GM23338 (cell line): ENCODE measurements around the gene AGPAT4.

Experiments used
- CREB1 ChIP-seq: fragments of 250-450 bp; sonication (Bioruptor Pico); IDR thresholded peaks from 2 replicates; pipeline ENCODE4 v1.5.0; 2020; ENCODE audit warnings: low read depth, mild to moderate bottlenecking, moderate library complexity
- CTCF ChIP-seq, 2 experiments: fragments of 200-600 bp in 1 of 2; sonication (generic) in 1 of 2; conservative IDR thresholded peaks; 2 replicates each; pipeline versions ENCODE4 v1.5.1 to v1.6.1; 2016 to 2017; ENCODE audit warnings: antibody characterized with exemption in 2 of 2, low read depth in 2 of 2, mild to moderate bottlenecking in 2 of 2, moderate library complexity in 1 of 2
- ETS1 ChIP-seq: IDR thresholded peaks from 2 replicates; pipeline ENCODE4 v1.6.1; 2016; ENCODE audit warnings: antibody characterized with exemption
- EZH2 ChIP-seq: fragments of 200-600 bp; sonication (generic); IDR thresholded peaks from one replicate; pipeline ENCODE4 v1.8.0; 2017; ENCODE audit warnings: antibody characterized with exemption, mild to moderate bottlenecking, low read depth; ENCODE audit not compliant: unreplicated experiment
- EZH2phosphoT487 ChIP-seq: fragments of 200-600 bp; sonication (generic); IDR thresholded peaks from one replicate; pipeline ENCODE4 v1.8.1; 2018; ENCODE audit warnings: antibody characterized with exemption; ENCODE audit not compliant: unreplicated experiment
- JUNB ChIP-seq: IDR thresholded peaks from one replicate; pipeline ENCODE4 v1.6.1; 2016; ENCODE audit warnings: antibody characterized with exemption; ENCODE audit not compliant: unreplicated experiment
- POLR2AphosphoS5 ChIP-seq: IDR thresholded peaks from 2 replicates; pipeline ENCODE4 v1.6.1; 2016; ENCODE audit warnings: antibody characterized with exemption, low read depth
- REST ChIP-seq: IDR thresholded peaks from one replicate; pipeline ENCODE4 v1.6.1; 2018; ENCODE audit warnings: antibody characterized with exemption; ENCODE audit not compliant: unreplicated experiment
- STAT1 ChIP-seq: IDR thresholded peaks from one replicate; pipeline ENCODE4 v1.6.1; 2016; ENCODE audit warnings: antibody characterized with exemption; ENCODE audit not compliant: unreplicated experiment
- ZNF114 ChIP-seq: fragments of 250-450 bp; sonication (Bioruptor Pico); IDR thresholded peaks from 2 replicates; pipeline ENCODE4 v1.5.0; 2020; ENCODE audit warnings: mild to moderate bottlenecking, moderate library complexity
- ZNF331 ChIP-seq: fragments of 250-450 bp; sonication (Bioruptor Pico); IDR thresholded peaks from 2 replicates; pipeline ENCODE4 v1.5.0; 2020; ENCODE audit warnings: low read depth, mild to moderate bottlenecking, moderate library complexity

GRCh38 chr6:161134550-161135298, 139.1 kb downstream of the AGPAT4 start:
- TF ChIP-seq CTCF (conservative IDR thresholded peaks at IDR 0.05; ENCODE audit: low read depth in 2 of 2) (no peak), POLR2AphosphoS5 (0 out of 2 replicates have a peak, but pooled peaks have one; percentile 21), REST (no peak), EZH2 (no peak), ETS1 (no peak), JUNB (no peak), STAT1 (no peak), EZH2phosphoT487 (no peak), CREB1 (CRISPR knock-in tag) (no peak), ZNF114 (CRISPR knock-in tag) (no peak), ZNF331 (CRISPR knock-in tag) (no peak)
